A549 (cell line): Measurements from ENCODE around the gene LMNB1. TPM values are rescaled to one million over a fixed set of nuclear protein-coding genes. Genes with fewer than 3 reads are reported as not detected.

ENCODE experiments used
- ATAC-seq, 2 experiments: fragments of 200-7000 bp in 1 of 2; fragments of >200 bp in 1 of 2; cut with Nextera tagmentation in 1 of 2; cut with Tn5 transposase in 1 of 2; 3 replicates each; pipeline versions ENCODE4 v1.8.0 to v1.9.1; 2018 to 2020; ENCODE audit warnings: mild to moderate bottlenecking in 1 of 2, moderate library complexity in 1 of 2
- CTCF ChIA-PET: fragments of 300-600 bp; sonication (Branson Sonifier 250); formaldehyde crosslinking; extraction: SDS; loops from one replicate; lab custom pipeline; 2021; ENCODE audit warnings: antibody characterized with exemption, inconsistent platforms; lab: Yijun Ruan, JAX
- POLR2A ChIA-PET: fragments of 350-600 bp; formaldehyde crosslinking; extraction: SDS; loops from one replicate; lab custom pipeline; 2021; ENCODE audit warnings: antibody characterized with exemption, inconsistent platforms; lab: Yijun Ruan, JAX
- DNase-seq, 2 experiments: peaks; one replicate each; pipeline versions ENCODE4 v3.0.0 to v3.0.0-alpha.2; 2011 to 2016; ENCODE audit warnings: low read depth in 1 of 2, low spot score in 1 of 2
- FAIRE-seq: peaks from 2 replicates; lab custom pipeline; 2011; peaks lifted over from hg19 to GRCh38; lab: Jason Lieb, UNC
- H3K27ac ChIP-seq, 2 experiments: fragments of >200 bp; sonication (Bioruptor Twin); formaldehyde crosslinking; 3 replicates each; pipeline ENCODE4 v1.5.1; 2016 to 2017
- H3K4me1 ChIP-seq: fragments of >200 bp; sonication (Bioruptor Twin); formaldehyde crosslinking; 3 replicates; pipeline ENCODE4 v1.6.1; 2016
- H3K4me2 ChIP-seq: fragments of >200 bp; sonication (Bioruptor Twin); formaldehyde crosslinking; 3 replicates; pipeline ENCODE4 v1.6.1; 2016
- H3K4me3 ChIP-seq: fragments of >200 bp; sonication (Bioruptor Twin); formaldehyde crosslinking; 3 replicates; pipeline ENCODE4 v1.5.1; 2016
- H3K9me3 ChIP-seq: fragments of >200 bp; sonication (Bioruptor Twin); formaldehyde crosslinking; 3 replicates; pipeline ENCODE4 v1.6.1; 2016
- BHLHE40 ChIP-seq: IDR thresholded peaks from 2 replicates; pipeline ENCODE4 v1.6.1; 2012; ENCODE audit warnings: low read depth, low read length, inconsistent platforms
- CBX8 ChIP-seq: fragments of 200-600 bp; sonication (generic); IDR thresholded peaks from 2 replicates; pipeline ENCODE4 v1.6.1; 2016
- CEBPB ChIP-seq, 2 experiments: fragments of >200 bp in 1 of 2; sonication (Bioruptor Twin) in 1 of 2; formaldehyde crosslinking in 1 of 2; IDR thresholded peaks; 2 replicates each; pipeline ENCODE4 v1.6.1; 2012 to 2016
- CHD4 ChIP-seq: fragments of 200-600 bp; sonication (generic); IDR thresholded peaks from 2 replicates; pipeline ENCODE4 v1.6.1; 2016; ENCODE audit warnings: antibody characterized with exemption, mild to moderate bottlenecking, borderline replicate concordance
- EHF ChIP-seq: fragments of 250-450 bp; sonication (Bioruptor Pico); IDR thresholded peaks from 2 replicates; pipeline ENCODE4 v1.5.0; 2020; ENCODE audit warnings: mild to moderate bottlenecking
- ESRRA ChIP-seq: fragments of 150-350 bp; IDR thresholded peaks from 2 replicates; pipeline ENCODE4 v1.6.1; 2014; ENCODE audit warnings: mild to moderate bottlenecking, low read length, borderline replicate concordance
- FOSB ChIP-seq: fragments of 250-450 bp; sonication (Bioruptor Pico); IDR thresholded peaks from 2 replicates; pipeline ENCODE4 v1.5.0; 2020; ENCODE audit warnings: mild to moderate bottlenecking, moderate library complexity
- GATA3 ChIP-seq: IDR thresholded peaks from 2 replicates; pipeline ENCODE4 v1.6.1; 2012; ENCODE audit warnings: borderline replicate concordance
- HEYL ChIP-seq: fragments of 250-450 bp; sonication (Bioruptor Pico); IDR thresholded peaks from 2 replicates; pipeline ENCODE4 v1.8.0; 2021; ENCODE audit warnings: mild to moderate bottlenecking, moderate library complexity
- HOXB5 ChIP-seq: fragments of 250-450 bp; sonication (Bioruptor Pico); IDR thresholded peaks from 2 replicates; pipeline ENCODE4 v1.5.0; 2020; ENCODE audit warnings: mild to moderate bottlenecking, moderate library complexity
- JUNB ChIP-seq: fragments of >200 bp; sonication (Bioruptor Twin); formaldehyde crosslinking; IDR thresholded peaks from 2 replicates; pipeline ENCODE4 v1.6.1; 2016
- NPAS2 ChIP-seq: fragments of 250-450 bp; sonication (Bioruptor Pico); IDR thresholded peaks from 2 replicates; pipeline ENCODE4 v1.8.0; 2022; ENCODE audit warnings: mild to moderate bottlenecking, moderate library complexity, borderline replicate concordance
- NR3C1 ChIP-seq: fragments of >200 bp; sonication (Bioruptor Twin); formaldehyde crosslinking; IDR thresholded peaks from 3 replicates; pipeline ENCODE4 v1.6.1; 2017
- POLR2A ChIP-seq: IDR thresholded peaks from 2 replicates; pipeline ENCODE4 v1.6.1; 2012; ENCODE audit warnings: mild to moderate bottlenecking, low read length
- RAD21 ChIP-seq, 2 experiments: fragments of >200 bp in 1 of 2; sonication (Bioruptor Twin) in 1 of 2; formaldehyde crosslinking in 1 of 2; IDR thresholded peaks in 1 of 2; conservative IDR thresholded peaks in 1 of 2; 2 replicates in 1 of 2; 3 replicates in 1 of 2; pipeline ENCODE4 v1.6.1; 2012 to 2018; ENCODE audit warnings: inconsistent platforms in 1 of 2
- RARB ChIP-seq: fragments of 250-450 bp; sonication (Bioruptor Pico); IDR thresholded peaks from 2 replicates; pipeline ENCODE4 v1.8.0; 2021; ENCODE audit warnings: mild to moderate bottlenecking, moderate library complexity
- RNF2 ChIP-seq: fragments of 200-600 bp; sonication (generic); IDR thresholded peaks from 2 replicates; pipeline ENCODE4 v1.6.1; 2016; ENCODE audit warnings: low read depth, mild to moderate bottlenecking, antibody characterized with exemption, moderate library complexity, borderline replicate concordance
- TP53 ChIP-seq: fragments of 250-450 bp; sonication (Bioruptor Pico); IDR thresholded peaks from 2 replicates; pipeline ENCODE4 v1.5.0; 2021; ENCODE audit warnings: mild to moderate bottlenecking, moderate library complexity
- ZNF302 ChIP-seq: fragments of 250-450 bp; sonication (Bioruptor Pico); IDR thresholded peaks from 2 replicates; pipeline ENCODE4 v1.9.0; 2021; ENCODE audit warnings: inconsistent platforms, mild to moderate bottlenecking, moderate library complexity
- WGBS: methylation state at CpG from one replicate; pipeline ENCODE4 v1.1.6; 2017; ENCODE audit errors: missing lambda C conversion rate; 5-methylcytosine and 5-hydroxymethylcytosine counted together
- polyA plus RNA-seq, 4 experiments: library from polyadenylated mRNA; depleted of rRNA in 3 of 4; stranded (reverse); fragments of >200 nt; fragmentation: RNase III in 1 of 4; extraction: RNeasy Plus Mini Kit Qiagen cat#74134 plus additional on column Dnase treatment in 1 of 4; gene quantifications; 2 replicates in 3 of 4; 3 replicates in 1 of 4; pipeline ENCODE4 v1.2.3, GENCODE V29; 2011 to 2017
- TF ChIP-seq, protein P1 (sequence below): fragments of 200-600 bp; sonication (generic); IDR thresholded peaks from 2 replicates; pipeline ENCODE4 v1.6.1; 2016; ENCODE audit warnings: antibody characterized with exemption, mild to moderate bottlenecking, moderate library complexity
- TF ChIP-seq, protein P2 (sequence below): fragments of 150-350 bp; IDR thresholded peaks from 2 replicates; pipeline ENCODE4 v1.6.1; 2014; ENCODE audit warnings: low read depth, mild to moderate bottlenecking, low read length
- TF ChIP-seq, protein P3 (sequence below): fragments of 450-650 bp; IDR thresholded peaks from 2 replicates; pipeline ENCODE4 v1.6.1; 2014; ENCODE audit warnings: antibody characterized with exemption
- TF ChIP-seq, protein P4 (sequence below): IDR thresholded peaks from 2 replicates; pipeline ENCODE4 v1.6.1; 2012
- TF ChIP-seq, protein P5 (sequence below): fragments of >200 bp; sonication (Bioruptor Twin); formaldehyde crosslinking; IDR thresholded peaks from 2 replicates; pipeline ENCODE4 v1.6.1; 2016

The LMNB1 gene
- polyA plus RNA-seq, 2 of the 4 experiments (the other 2 are of a cell fraction), result 45.9 to 55.6 TPM

DNA sequence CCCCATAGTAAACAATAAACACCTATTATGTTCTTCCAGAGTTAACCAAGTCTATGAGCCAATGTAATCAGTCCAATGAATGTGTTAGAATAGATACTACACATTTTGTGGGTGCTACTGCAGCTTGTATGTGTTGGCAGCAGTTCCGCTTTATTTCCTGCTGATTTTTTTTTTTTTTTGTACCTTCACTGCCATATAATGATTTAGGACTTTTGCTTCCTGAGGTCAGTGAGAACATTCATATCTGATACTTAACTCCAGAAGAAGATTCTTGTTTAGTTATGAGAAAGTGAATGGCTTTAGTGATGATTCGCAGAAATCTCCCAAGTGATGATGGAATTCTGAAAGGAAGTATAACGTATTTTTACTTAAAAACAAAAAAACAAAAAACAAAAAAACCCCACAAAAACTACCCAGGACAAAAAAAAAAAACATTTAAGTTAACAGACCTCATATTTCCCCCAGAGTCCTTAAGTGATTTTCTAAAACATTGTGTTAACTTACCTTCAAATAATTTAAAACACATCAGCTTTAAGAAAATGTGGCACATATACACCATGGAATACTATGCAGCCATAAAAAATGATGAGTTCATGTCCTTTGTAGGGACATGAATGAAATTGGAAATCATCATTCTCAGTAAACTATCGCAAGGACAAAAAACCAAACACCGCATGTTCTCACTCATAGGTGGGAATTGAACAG is 24.7 kb upstream of the LMNB1 start:
- no peaks in the 10 kb centered on the region for H3K9me3 ChIP-seq
- ChIA-PET POLR2A (no interaction called here), CTCF (interaction anchor here (1.0 to 1.2 kb wide), 2 partner anchors 17 to 94 kb away, joined by 3 to 5 read pairs; no protein-coding TSS in a partner anchor)
- TF ChIP-seq CEBPB (IDR thresholded peaks at IDR 0.05), result no peak
- no peak for TF ChIP-seq JUNB
- no peak for TF ChIP-seq BHLHE40
- no peak for TF ChIP-seq CBX8
- TF ChIP-seq NPAS2, result no peak
- TF ChIP-seq RAD21 (conservative IDR thresholded peaks at IDR 0.05 in 1 of 2, IDR thresholded peaks at IDR 0.05 in 1 of 2), result no peak
- TF ChIP-seq HOXB5 (CRISPR knock-in tag), result no peak
- TF ChIP-seq FOSB (CRISPR knock-in tag), result no peak
- TF ChIP-seq EHF (CRISPR knock-in tag), result no peak
- TF ChIP-seq, protein P1, sequence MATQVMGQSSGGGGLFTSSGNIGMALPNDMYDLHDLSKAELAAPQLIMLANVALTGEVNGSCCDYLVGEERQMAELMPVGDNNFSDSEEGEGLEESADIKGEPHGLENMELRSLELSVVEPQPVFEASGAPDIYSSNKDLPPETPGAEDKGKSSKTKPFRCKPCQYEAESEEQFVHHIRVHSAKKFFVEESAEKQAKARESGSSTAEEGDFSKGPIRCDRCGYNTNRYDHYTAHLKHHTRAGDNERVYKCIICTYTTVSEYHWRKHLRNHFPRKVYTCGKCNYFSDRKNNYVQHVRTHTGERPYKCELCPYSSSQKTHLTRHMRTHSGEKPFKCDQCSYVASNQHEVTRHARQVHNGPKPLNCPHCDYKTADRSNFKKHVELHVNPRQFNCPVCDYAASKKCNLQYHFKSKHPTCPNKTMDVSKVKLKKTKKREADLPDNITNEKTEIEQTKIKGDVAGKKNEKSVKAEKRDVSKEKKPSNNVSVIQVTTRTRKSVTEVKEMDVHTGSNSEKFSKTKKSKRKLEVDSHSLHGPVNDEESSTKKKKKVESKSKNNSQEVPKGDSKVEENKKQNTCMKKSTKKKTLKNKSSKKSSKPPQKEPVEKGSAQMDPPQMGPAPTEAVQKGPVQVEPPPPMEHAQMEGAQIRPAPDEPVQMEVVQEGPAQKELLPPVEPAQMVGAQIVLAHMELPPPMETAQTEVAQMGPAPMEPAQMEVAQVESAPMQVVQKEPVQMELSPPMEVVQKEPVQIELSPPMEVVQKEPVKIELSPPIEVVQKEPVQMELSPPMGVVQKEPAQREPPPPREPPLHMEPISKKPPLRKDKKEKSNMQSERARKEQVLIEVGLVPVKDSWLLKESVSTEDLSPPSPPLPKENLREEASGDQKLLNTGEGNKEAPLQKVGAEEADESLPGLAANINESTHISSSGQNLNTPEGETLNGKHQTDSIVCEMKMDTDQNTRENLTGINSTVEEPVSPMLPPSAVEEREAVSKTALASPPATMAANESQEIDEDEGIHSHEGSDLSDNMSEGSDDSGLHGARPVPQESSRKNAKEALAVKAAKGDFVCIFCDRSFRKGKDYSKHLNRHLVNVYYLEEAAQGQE, result no peak
- TF ChIP-seq NR3C1, result no peak
- TF ChIP-seq ESRRA, result no peak
- TF ChIP-seq, protein P2, sequence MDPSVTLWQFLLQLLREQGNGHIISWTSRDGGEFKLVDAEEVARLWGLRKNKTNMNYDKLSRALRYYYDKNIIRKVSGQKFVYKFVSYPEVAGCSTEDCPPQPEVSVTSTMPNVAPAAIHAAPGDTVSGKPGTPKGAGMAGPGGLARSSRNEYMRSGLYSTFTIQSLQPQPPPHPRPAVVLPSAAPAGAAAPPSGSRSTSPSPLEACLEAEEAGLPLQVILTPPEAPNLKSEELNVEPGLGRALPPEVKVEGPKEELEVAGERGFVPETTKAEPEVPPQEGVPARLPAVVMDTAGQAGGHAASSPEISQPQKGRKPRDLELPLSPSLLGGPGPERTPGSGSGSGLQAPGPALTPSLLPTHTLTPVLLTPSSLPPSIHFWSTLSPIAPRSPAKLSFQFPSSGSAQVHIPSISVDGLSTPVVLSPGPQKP, result no peak
- no peak for TF ChIP-seq ZNF302 (CRISPR knock-in tag)
- TF ChIP-seq, protein P3, sequence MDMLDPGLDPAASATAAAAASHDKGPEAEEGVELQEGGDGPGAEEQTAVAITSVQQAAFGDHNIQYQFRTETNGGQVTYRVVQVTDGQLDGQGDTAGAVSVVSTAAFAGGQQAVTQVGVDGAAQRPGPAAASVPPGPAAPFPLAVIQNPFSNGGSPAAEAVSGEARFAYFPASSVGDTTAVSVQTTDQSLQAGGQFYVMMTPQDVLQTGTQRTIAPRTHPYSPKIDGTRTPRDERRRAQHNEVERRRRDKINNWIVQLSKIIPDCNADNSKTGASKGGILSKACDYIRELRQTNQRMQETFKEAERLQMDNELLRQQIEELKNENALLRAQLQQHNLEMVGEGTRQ, result no peak
- TF ChIP-seq POLR2A, result no peak
- no peak overlapping the region for H3K4me3 ChIP-seq
- no peak overlapping the region for H3K4me2 ChIP-seq
- no peak for ATAC-seq
- WGBS, result 80% methylated on average over 5 of the region's 5 CpGs
- peaks cover 7% of the 10 kb centered on the region; the same call in 2 of the 3 replicates for H3K4me1 ChIP-seq
- H3K27ac ChIP-seq, result no peak overlapping the region
- no peak for FAIRE-seq
- no peak for DNase-seq

DNA sequence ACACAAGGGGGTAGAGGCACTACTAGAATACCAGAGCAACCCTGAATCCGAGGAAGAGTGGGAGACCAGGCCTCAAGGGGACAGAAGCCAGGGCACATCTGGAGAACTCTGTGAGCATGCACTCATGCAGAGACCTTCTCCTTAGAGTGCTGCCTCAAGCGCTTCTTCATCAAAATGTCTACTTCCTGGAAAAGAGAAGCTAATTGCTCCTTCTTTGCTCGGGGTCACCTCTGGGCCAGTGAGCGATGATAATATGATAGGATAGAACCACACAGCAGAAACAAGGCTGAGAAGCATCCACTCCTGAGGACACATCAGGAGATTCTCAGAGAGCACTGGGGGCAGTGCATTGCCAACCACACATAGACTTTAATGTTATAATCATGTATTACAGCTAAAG is 23.7 kb upstream of the LMNB1 start:
- Histone ChIP-seq H3K9me3 (no peaks in the 10 kb centered on the region), H3K4me1 (peaks cover 3% of the 10 kb centered on the region; the same call in 2 of the 3 replicates), H3K27ac (no peak overlapping the region), H3K4me2 (no peak overlapping the region), H3K4me3 (no peak overlapping the region)
- whole genome bisulfite sequencing, result 62% methylated on average over 4 of the region's 4 CpGs
- ATAC-seq (no peak), DNase-seq (no peak), FAIRE-seq (no peak)
- ChIA-PET CTCF (interaction anchor here (1.0 kb wide), 1 partner anchor 95 kb away, joined by 3 read pairs; no protein-coding TSS in a partner anchor), POLR2A (no interaction called here)
- no peak for TF ChIP-seq POLR2A
- TF ChIP-seq, protein P1, result no peak
- TF ChIP-seq RNF2, result no peak
- TF ChIP-seq RARB, result no peak
- TF ChIP-seq, protein P4, sequence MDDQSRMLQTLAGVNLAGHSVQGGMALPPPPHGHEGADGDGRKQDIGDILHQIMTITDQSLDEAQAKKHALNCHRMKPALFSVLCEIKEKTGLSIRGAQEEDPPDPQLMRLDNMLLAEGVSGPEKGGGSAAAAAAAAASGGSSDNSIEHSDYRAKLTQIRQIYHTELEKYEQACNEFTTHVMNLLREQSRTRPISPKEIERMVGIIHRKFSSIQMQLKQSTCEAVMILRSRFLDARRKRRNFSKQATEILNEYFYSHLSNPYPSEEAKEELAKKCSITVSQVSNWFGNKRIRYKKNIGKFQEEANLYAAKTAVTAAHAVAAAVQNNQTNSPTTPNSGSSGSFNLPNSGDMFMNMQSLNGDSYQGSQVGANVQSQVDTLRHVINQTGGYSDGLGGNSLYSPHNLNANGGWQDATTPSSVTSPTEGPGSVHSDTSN, result no peak
- TF ChIP-seq TP53 (CRISPR knock-in tag), result no peak
- TF ChIP-seq GATA3, result no peak
- no peak for TF ChIP-seq CHD4
- no peak for TF ChIP-seq HEYL
- TF ChIP-seq, protein P5, sequence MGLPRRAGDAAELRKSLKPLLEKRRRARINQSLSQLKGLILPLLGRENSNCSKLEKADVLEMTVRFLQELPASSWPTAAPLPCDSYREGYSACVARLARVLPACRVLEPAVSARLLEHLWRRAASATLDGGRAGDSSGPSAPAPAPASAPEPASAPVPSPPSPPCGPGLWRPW, result no peak
